HG03342 (cell line): ENCODE results near the gene LRFN2.

ENCODE experiments used
- ATAC-seq: cut with Tn5 transposase; IDR thresholded peaks from one replicate; pipeline ENCODE4 v1.9.1; 2021; ENCODE audit warnings: mild to moderate bottlenecking, moderate library complexity; ENCODE audit not compliant: unreplicated experiment

LRFN2 gene

GRCh38 chr6:40545954-40546353, 41.2 kb downstream of the LRFN2 start:
- ATAC-seq: no peak

GRCh38 chr6:40543776-40544175, 43.4 kb downstream of the LRFN2 start:
- ATAC-seq: no peak

- ATAC-seq: no peak
Measured at GRCh38 chr6:40543146-40543545, 44.0 kb downstream of the LRFN2 start.

- ATAC-seq: no peak
Measured at GRCh38 chr6:40542175-40542764, 44.9 kb downstream of the LRFN2 start.

- ATAC-seq: no peak
Measured at GRCh38 chr6:40541556-40542174, 45.5 kb downstream of the LRFN2 start.

DNA sequence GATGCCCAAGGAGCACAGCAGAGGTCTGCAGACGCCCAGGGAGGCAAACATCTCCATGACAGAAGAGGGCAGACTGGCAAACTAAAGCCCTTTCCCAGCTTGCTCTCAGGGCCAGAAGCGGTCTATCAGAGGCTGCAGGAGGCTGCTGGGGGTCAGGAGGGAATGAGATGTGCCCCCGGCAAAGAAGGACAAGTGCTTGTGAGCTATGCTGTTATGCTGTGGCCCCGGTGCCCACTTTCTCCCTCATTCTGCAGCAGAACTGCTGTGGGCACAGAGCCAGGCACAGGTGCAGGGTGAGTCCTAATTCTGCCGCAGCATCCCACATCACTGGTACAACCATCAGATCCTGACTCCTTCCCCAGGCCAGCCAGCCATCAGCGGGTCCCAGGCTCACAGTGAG, 46.4 kb downstream of the LRFN2 start:
- ATAC-seq: no peak

DNA sequence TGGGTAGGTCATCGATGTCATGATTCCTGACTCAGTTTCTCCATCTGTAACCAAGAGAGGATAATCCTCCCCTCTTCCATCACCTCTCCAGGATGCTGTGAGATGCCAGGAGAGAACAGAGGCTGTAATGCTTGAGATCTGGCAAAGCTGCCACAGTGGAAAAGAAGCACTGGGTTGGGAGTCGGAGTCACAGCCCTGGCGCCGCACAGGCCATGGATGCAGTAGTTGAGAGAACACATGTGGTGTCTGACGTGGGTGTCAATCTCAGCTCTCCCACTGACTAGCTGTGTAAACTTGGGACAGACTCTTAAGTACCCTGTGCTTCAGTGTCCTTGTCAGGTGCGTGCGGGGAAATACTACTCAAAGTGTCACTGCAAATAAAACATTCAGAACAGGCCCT, 47.3 kb downstream of the LRFN2 start:
- ATAC-seq: no peak

- ATAC-seq: no peak
Measured at GRCh38 chr6:40538556-40538955, 48.6 kb downstream of the LRFN2 start.

- ATAC-seq: no peak
Measured at GRCh38 chr6:40537446-40537845, 49.7 kb downstream of the LRFN2 start.

GRCh38 chr6:40536442-40536841, 50.7 kb downstream of the LRFN2 start:
- no peak for ATAC-seq

- ATAC-seq: no peak
Measured at GRCh38 chr6:40535819-40536380, 51.3 kb downstream of the LRFN2 start.

GRCh38 chr6:40535110-40535818, 51.9 kb downstream of the LRFN2 start:
- no peak for ATAC-seq

- ATAC-seq: no peak
Measured at GRCh38 chr6:40532349-40533000, 54.7 kb downstream of the LRFN2 start.

DNA sequence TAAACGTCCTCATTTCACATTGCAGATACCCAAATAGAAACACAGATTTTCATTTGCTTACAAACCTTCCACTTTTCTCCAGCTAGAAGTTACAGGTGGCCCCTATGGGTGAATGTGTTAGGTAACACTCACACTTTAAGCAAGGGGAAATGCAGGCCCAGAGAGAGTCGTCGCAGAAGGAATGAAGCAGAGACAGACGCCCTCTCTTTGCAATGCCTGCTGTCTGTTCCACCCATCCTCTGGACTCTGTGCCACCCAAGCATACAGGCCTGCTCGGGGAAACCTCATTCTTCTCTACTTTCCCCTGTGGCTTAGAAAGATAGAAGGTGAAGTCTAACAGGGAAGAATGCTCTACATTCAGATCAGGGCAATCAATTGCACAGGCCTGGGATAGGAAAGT, 57.2 kb downstream of the LRFN2 start:
- ATAC-seq: no peak

DNA sequence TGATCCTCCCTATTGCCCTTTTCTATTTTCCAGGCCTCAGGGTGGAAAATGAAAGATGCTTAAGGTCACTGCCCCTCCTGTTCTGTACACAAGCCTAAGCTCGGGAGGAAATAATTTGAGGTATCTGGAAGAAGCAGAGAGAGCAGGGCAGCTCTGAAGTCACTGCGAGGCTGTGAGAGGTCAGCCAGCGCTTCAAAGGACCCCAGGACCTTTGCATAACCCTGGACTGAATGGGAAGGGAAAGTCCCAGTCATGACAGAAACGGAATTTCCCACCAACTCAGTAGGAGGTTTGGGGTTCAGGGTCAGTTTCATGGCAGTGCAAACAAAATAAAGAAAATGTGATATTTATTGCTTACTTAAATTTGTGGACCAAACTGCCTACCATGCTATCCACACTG, 58.1 kb downstream of the LRFN2 start:
- no peak for ATAC-seq

- no peak for ATAC-seq
Measured at GRCh38 chr6:40528051-40528450, 59.1 kb downstream of the LRFN2 start.

- ATAC-seq: no peak
Measured at GRCh38 chr6:40526036-40526435, 61.1 kb downstream of the LRFN2 start.

- ATAC-seq: no peak
Measured at GRCh38 chr6:40524797-40525585, 62.2 kb downstream of the LRFN2 start.

- no peak for ATAC-seq
Measured at GRCh38 chr6:40523505-40524172, 63.5 kb downstream of the LRFN2 start.

- ATAC-seq: no peak
Measured at GRCh38 chr6:40521496-40521895, 65.7 kb downstream of the LRFN2 start.
